Skin of body (tissue), 2 donors: ENCODE measurements around the gene CACNA2D4. TPM values are rescaled to one million over a fixed set of nuclear protein-coding genes. Genes with fewer than 3 reads are reported as not detected.

ENCODE experiments used
- DNase-seq: peaks from one replicate; lab custom pipeline; 2025; lab: John Stamatoyannopoulos, UW
- total RNA-seq: library from RNA; depleted of rRNA; stranded (reverse); fragments of >200 nt; gene quantifications from one replicate; pipeline ENCODE4 v1.2.3, GENCODE V29; 2014

CACNA2D4 gene
- total RNA-seq, 1 donor from 2014 or later = 1.9 TPM

- no peak for DNase-seq
These were observed 832 bp upstream of the CACNA2D4 start for GRCh38 chr12:1919284-1919683.

- no peak for DNase-seq
These were observed 408 bp upstream of the CACNA2D4 start for GRCh38 chr12:1918884-1919236.

DNA sequence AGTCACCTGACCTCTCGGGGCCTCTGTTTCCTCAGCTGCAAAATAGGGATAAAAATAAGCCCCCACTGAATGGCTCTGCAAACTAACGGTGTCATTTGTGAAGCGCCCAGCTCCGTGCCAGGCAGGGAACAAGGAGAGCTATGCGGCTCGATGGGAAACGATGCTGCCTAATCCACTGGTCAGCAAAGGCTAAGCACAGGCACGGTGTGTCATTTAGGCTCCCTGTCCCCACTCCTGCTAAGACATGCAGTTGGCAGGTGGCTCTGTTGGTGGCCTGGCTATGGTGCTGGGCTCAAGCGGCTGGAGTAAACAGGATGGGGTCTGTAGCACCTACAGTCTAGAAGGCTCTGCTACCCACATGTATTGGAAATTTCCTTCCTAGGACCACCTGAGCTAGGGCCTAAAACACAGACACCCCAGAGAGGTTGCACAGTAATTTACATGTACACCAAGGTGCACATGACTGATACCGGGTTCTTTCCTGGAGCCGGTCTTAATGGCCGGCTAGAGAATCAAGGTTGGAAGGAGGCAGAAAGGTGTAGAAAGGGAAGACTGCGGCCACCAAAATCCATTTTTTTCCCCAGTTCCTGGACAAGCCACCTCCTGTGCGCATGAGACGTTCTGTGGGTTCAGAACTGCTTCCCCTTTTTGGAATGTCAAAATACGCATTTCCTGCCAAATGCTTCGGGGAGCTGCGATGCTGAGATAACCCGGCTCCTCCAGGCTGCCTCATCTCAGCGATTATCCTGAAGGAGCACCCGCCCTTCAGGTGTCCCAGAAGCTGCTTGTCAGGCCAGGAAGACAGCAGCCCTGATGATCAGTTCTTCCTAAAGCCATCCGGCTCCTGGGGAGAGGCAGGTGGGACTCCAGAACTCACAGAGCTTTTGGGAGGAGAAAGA is 1.0 kb downstream of the CACNA2D4 start:
- no peak for DNase-seq

- DNase-seq = no peak
These were observed 1.9 kb downstream of the CACNA2D4 start for GRCh38 chr12:1916371-1917171.

DNA sequence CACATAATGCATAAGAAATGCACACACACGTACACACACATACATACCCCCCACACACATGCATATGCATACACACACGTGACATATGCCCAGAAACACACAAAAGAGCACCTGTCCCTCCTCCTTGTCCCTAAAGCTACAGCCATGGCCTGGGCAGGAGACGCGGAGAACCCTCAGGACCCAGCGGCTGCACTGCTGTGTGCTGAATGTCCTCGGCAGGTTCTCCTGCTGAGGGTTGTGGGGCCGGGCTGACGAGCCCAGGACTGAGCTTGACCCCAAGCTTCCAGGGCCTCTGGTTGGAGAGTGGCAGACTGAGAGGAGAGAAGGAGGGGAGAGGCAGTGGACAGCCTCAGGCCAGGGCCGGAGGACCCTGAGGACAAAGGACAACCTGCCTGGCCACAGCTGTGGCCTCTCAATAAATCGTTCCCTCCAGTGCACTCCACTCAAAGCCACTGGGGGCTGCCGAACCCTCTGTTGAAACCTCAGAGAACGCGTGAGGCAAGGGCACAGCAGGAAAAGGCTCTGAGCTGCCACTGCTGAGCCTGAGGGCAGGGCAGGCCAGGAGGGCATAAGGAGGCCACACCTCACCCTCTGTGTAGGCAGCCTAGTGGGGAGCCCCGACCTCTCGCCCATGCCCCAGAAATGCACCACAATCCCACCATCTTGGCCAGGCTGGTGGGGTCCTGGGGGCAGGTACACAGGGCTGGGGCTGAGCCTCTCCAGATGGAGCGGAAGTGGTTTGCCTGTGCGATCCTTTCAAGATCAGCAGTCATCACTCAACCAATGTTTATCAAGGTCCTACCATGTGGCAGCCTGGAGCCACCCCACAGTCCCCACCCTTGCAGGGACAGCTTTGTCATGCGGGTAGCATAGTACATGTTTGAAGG is 3.1 kb downstream of the CACNA2D4 start:
- no peak for DNase-seq

DNA sequence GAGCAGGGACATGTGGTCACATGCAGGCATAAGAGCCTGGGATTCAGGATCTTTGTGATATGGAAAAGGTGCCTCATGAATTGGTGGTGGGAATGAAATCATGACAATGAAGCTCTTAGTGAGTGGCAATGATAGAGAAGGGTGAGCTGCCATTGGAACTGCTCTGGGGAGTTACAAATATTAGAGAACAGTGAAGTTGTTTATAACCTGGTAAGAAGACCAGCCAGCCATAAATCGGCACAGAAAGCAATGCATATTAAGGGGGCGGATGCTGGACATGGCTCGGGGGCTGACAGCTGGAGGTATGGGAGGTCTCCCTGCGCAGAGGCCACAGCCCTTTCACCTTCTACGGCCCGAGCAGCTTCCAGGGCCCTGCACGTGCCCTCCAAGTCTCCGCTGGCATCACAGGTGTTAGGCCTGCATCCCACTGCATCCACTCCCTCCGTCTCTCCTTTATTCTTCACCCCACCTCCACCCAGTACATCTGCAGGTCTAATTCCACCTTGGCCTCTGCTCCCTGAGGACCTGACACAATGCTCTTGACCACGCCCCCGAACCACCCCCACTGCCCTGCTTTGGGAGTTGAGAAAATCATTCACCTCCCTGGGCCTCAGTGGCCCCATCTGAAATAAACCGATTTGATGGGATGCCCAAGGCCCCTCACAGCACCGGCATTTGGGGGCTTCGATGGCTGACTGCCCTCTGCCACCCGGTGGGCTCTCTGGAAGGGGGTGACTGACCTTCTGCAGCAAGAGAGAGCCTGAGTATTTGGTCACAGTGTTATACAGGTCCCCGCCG is 4.1 kb downstream of the CACNA2D4 start:
- no peak for DNase-seq

- DNase-seq = no peak
These were observed 4.9 kb downstream of the CACNA2D4 start for GRCh38 chr12:1913377-1914113.

DNA sequence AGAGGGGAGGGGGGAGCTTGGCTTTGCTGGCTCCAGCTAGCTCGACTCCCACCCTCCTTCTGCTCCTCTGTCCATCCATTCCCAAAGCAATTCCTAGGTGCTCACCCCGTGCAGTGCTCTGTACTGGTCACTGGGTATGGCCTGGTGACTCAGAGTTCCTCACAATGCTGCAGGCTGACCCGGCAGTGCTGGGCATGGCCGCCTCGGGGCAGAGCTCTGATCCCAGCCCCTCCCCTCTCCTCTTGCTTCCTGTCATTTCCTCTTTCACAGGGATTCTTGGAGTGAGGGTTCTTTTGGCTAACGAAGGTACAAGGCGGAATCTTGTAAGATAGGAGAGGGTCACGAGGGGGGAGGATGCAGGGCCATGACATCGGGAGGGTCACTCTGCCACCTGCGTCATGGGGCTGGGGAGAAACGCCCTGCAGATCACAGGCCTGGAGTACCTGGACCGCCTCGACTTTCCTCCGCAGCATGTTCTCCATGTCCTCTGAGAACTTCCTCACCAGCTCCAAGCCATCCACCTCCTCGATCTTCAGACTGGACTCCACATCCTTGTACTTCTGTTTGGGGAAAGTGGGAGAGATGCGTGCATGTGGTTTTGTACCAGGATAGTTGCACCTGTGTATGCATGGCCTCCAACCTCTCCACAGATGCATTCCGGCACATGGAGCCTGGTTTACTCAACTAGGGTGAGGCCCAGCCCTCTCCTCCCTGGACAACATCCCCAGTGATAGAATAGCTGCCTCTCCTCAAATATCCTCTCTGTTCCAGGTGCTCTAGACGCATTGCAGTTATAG is 5.7 kb downstream of the CACNA2D4 start:
- DNase-seq = no peak

GRCh38 chr12:1911598-1912575 is 6.6 kb downstream of the CACNA2D4 start:
- DNase-seq = no peak

DNA sequence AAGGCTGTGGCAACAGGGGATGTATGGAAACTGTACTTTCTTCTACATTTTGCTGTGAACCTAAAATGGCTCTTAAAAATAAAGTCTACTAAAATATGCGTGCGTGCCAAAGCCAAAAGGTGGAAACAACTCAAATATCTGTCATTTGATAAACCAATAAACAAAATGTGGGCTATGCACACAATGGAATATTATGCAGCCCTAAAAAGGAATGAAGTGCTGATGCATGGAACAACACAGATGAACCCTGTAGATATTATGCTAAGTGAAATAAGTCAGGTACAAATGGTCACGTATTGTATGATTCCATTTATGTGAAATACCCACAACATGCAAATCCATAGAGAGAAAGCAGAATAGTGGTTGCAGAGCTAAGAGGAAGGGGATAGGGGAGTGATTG is 8.0 kb downstream of the CACNA2D4 start:
- DNase-seq = no peak

DNA sequence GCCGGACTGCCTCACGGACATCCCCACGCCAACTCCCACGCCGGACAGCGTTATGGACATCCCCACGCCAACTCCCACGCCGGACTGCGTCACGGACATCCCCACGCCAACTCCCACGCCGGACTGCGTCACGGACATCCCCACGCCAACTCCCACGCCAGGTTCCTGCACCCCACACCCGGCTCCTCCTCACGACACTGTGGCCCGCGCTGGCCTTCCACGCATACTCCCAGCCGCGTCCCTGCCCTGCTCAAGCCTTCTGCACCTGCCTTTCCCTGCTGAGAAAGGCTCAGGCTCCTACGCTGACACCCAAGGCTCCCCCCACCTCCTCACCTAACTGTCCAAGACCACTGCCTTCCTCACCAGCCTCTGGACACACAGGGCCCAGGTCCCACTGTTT is 9.7 kb downstream of the CACNA2D4 start:
- no peak for DNase-seq

DNA sequence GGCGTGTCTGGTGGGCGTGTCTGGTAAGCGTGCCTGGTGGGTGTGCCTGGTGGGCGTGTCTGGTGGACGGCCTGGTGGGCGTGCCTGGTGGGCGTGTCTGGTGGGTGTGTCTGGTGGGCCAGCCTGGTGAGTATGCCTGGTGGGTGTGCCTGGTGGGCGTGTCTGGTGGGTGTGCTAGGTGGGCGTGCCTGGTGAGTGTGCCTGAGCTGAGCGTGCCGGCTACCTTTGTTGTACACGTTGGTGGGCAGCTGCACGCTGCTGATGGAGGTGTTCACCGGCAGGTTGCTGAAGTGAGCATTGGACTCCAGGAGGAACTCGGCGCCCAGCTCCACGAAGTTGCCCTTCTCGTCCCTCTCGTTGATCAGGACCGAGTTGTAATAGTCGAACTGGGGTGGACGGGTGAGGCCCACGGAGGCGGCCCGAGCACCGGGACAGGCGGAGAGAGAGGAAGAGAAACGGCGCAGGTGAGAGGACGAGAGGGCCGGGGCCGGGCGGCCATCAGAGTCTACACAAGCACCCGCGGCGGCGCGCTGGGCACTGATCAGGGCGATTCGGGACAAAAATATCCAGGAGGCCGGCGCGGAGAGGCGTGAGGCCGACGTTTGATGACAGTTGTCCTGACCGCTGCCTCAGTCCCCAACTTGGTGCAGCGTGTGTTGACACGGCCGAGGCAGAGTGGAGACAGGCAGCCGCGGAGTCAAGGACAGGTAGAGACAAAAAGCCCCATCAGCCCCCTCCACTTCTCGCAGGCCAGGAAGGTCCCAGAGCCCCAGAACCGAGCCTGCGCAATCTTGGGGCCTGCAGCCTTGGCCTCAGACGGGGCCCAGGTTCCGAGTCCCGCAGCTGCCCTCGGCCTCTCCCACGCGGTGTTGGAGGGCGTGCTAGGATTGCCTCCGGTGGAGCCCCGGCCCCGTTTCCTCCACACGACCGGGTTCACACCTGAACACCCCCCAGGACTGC is 10.5 kb downstream of the CACNA2D4 start:
- no peak for DNase-seq

GRCh38 chr12:1906579-1906978 is 11.9 kb downstream of the CACNA2D4 start:
- no peak for DNase-seq

GRCh38 chr12:1904875-1905274 is 13.6 kb downstream of the CACNA2D4 start:
- DNase-seq = no peak

GRCh38 chr12:1896964-1897363 is 21.5 kb downstream of the CACNA2D4 start:
- DNase-seq = no peak

DNA sequence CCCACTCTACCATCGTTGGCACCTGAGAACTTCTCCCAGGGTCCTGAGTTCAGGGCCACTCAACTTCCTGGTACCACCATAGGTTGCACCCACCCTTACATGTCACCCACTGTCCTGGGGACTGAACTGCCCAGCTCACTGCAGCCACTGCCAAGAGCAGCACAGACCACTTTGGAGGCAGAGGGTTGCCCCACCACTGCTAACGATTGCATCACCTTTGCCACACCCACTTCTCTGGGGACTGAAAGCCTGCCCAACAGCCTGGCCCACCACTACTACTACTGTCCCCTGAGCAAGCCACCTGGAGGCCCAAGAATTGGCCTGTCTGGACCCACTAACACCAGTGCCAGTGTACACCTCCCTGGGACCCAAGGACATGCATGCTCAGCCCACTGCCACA is 27.6 kb downstream of the CACNA2D4 start:
- DNase-seq = no peak
